Measurements from ENCODE around the gene UNC13A.

The UNC13A gene

GRCh38 chr19:17726964-17727773 is 39.0 kb upstream of the UNC13A start:
- TF ChIP-seq CTCF (IDR thresholded peaks at IDR 0.05; ENCODE audit: extremely low read depth, missing control alignments): no peak
- DNase-seq (ENCODE audit: low spot score): no peak

- DNase-seq (ENCODE audit: low spot score): no peak
- TF ChIP-seq CTCF (IDR thresholded peaks at IDR 0.05; ENCODE audit: extremely low read depth, missing control alignments): no peak
These were observed 38.1 kb upstream of the UNC13A start for GRCh38 chr19:17726136-17726741.

GRCh38 chr19:17725422-17726078 is 37.4 kb upstream of the UNC13A start:
- peak; percentile 48 for TF ChIP-seq CTCF (IDR thresholded peaks at IDR 0.05; ENCODE audit: extremely low read depth, missing control alignments)
- DNase-seq (ENCODE audit: low spot score): no peak

GRCh38 chr19:17724655-17725054 is 36.5 kb upstream of the UNC13A start:
- no peak for DNase-seq (ENCODE audit: low spot score)
- no peak for TF ChIP-seq CTCF (IDR thresholded peaks at IDR 0.05; ENCODE audit: extremely low read depth, missing control alignments)

GRCh38 chr19:17722655-17723240 is 34.6 kb upstream of the UNC13A start:
- DNase-seq (ENCODE audit: low spot score): no peak
- no peak for TF ChIP-seq CTCF (IDR thresholded peaks at IDR 0.05; ENCODE audit: extremely low read depth, missing control alignments)

GRCh38 chr19:17721821-17722220 is 33.7 kb upstream of the UNC13A start:
- no peak for TF ChIP-seq CTCF (IDR thresholded peaks at IDR 0.05; ENCODE audit: extremely low read depth, missing control alignments)
- DNase-seq (ENCODE audit: low spot score): no peak
